Measurements from ENCODE around the gene DNAJC18. TPM values are rescaled to one million over a fixed set of nuclear protein-coding genes. Genes with fewer than 3 reads are reported as not detected.

The DNAJC18 gene
- total and polyA plus RNA-seq, 2 of the 4 experiments (the other 2 are of a cell fraction) = 8.5 to 11.1 TPM

DNA sequence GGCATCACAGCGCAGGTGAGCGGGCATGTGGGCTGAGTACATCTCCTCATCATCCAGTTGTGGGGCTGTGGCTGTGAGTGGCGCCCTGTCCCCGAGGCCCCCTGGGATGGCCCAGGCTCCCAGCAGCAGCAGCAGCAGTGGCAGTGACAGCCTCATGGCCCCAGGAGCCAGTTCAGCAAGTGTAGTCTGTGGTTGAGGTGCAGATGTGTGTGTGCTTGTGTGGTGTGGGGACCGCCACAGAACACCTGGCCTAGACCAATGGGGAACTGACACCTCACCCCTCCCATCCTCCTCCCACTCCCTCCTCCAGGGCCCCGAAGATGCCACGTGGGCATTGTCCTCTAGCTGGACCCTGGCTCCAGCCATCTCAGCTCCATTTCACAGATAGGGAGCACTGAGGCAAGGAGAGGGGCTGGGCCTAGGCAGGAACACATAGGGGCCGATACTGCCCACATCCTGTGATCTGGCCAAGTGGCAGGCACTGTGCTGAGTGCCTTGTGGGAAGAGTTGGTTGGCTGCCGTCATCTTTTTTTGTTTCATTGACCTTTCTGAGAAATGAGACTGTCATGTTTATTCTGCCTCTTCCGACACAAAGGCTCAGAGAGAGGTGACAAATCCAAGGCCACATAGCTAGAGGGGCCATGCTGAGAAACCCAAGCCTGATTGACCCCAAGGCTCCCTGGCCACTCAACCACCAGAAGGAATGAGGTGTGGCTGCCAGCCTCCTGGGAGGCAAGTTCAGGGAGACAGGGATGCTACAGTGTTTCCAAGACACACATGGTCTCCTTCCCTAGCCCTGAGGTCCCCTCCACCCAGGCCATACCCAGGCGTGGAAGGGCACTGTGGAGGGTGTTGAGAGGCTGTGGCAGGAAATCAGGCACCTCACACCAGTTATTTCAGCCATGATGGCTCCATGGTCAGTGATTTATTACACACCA, 49.4 kb downstream of the DNAJC18 start, which contains the start of gene MZB1:
MZB1 (minus strand) TSS at position 213 of the 938 bp plus-strand sequence; CDS start at position 156, 57 bp downstream.
- Histone ChIP-seq H3K9me1 (ENCODE audit: insufficient read depth, low read length) (no peaks in the 10 kb centered on the region), H4K5ac (ENCODE audit: low read depth, low read length) (no peak within 1 kb of the TSS), H2BK120ac (ENCODE audit: low read depth, low read length) (no peak within 1 kb of the TSS), H4K91ac (ENCODE audit: insufficient read depth, low read depth, low read length) (no peak within 1 kb of the TSS), H3K27me3 (ENCODE audit: control insufficient read depth, insufficient read depth, low read length) (peaks cover 25% of the 10 kb centered on the region), H2BK20ac (ENCODE audit: low read depth, low read length) (no peak within 1 kb of the TSS), H2BK15ac (ENCODE audit: low read depth, low read length) (no peak within 1 kb of the TSS), H3K27ac (ENCODE audit: insufficient read depth, low read length) (no peak within 1 kb of the TSS), H4K20me1 (ENCODE audit: insufficient read depth, low read length) (no peaks in the 10 kb centered on the region), H3K9me3 (ENCODE audit: control insufficient read depth, insufficient read depth, low read length) (peaks cover 16% of the 10 kb centered on the region; the same call in 1 of the 2 replicates), H4K8ac (ENCODE audit: low read depth in 2 of 2, low read length in 2 of 2) (no peak within 1 kb of the TSS), H3K14ac (replicated peaks; ENCODE audit: low read depth, low read length) (no peak within 1 kb of the TSS), H3K36me3 (ENCODE audit: control insufficient read depth, insufficient read depth, low read length) (no peaks in the 10 kb centered on the region), H3K23ac (ENCODE audit: low read depth, low read length) (no peak within 1 kb of the TSS; the same call in 1 of the 2 replicates), H3K4me2 (ENCODE audit: low read depth, low read length) (no peak within 1 kb of the TSS), H3K56ac (ENCODE audit: extremely low read depth, insufficient read depth, low read length) (no peak within 1 kb of the TSS), H3K9ac (ENCODE audit: low read depth, low read length) (no peak within 1 kb of the TSS), H3K4me1 (ENCODE audit: control insufficient read depth, insufficient read depth, low read length) (peaks cover 5% of the 10 kb centered on the region; the same call in 1 of the 2 replicates), H2AK9ac (replicated peaks; ENCODE audit: low read depth, low read length, poor library complexity) (peak within 1 kb of the TSS; percentile 51), H3K4me3 (ENCODE audit: insufficient read depth, low read depth, low read length) (no peak within 1 kb of the TSS), H2BK5ac (ENCODE audit: low read depth, low read length, poor library complexity, severe bottlenecking) (no peak within 1 kb of the TSS), H2AFZ (replicated peaks; ENCODE audit: low read length, poor library complexity) (peak within 1 kb of the TSS; percentile 39), H3K4ac (ENCODE audit: low read depth, low read length) (no peak within 1 kb of the TSS), H3K18ac (ENCODE audit: low read depth, low read length) (no peak within 1 kb of the TSS), H2AK5ac (ENCODE audit: low read depth, low read length) (peak within 1 kb of the TSS; percentile 15; the same call in 1 of the 2 replicates), H3K79me1 (ENCODE audit: low read depth in 1 of 2, low read length in 2 of 2) (no peaks in the 10 kb centered on the region)
- dilution Hi-C loops (cut with HindIII; ENCODE audit: low sequenced_read_pairs, unreplicated experiment) = no loop called here
- no peak for TF ChIP-seq CEBPB (IDR thresholded peaks at IDR 0.05; ENCODE audit: low read depth, low read length)
- 63% methylated on average over 2 of the region's 11 CpGs; no CpG with 5 or more reads in 1 of the 2 experiments for WGBS, 2 experiments (ENCODE audit: extremely low coverage in 2 of 2, insufficient read length in 1 of 2)
- no peak for DNase-seq
- in situ Hi-C loops (cut with MboI; ENCODE audit: low sequenced_read_pairs) = no loop called here
- BruUV-seq (replicated peaks) = no TSS peak
- no peak for ATAC-seq (ENCODE audit: low read depth)
- POLR2A ChIA-PET (ENCODE audit: unreplicated experiment) = no interaction called here
- CTCF ChIA-PET = no interaction called here
- intact Hi-C loops (cut with micrococcal nuclease) = no loop called here
